A549 (cell line): ENCODE data around the gene RRP9.

ENCODE experiments used
- CHD4 ChIP-seq: fragments of 200-600 bp; sonication (generic); IDR thresholded peaks from 2 replicates; pipeline ENCODE4 v1.6.1; 2016; ENCODE audit warnings: antibody characterized with exemption, mild to moderate bottlenecking, borderline replicate concordance
- EP300 ChIP-seq, 2 experiments: fragments of >200 bp; sonication (Bioruptor Twin); formaldehyde crosslinking; IDR thresholded peaks; 2 replicates in 1 of 2; 3 replicates in 1 of 2; pipeline ENCODE4 v1.6.1; 2016 to 2017
- HDAC2 ChIP-seq: fragments of 200-600 bp; sonication (generic); IDR thresholded peaks from 2 replicates; pipeline ENCODE4 v1.6.1; 2016
- KDM1A ChIP-seq: fragments of 200-600 bp; sonication (generic); IDR thresholded peaks from 2 replicates; pipeline ENCODE4 v1.6.1; 2016; ENCODE audit warnings: low read depth, mild to moderate bottlenecking
- MAFK ChIP-seq: fragments of 450-650 bp; IDR thresholded peaks from 2 replicates; pipeline ENCODE4 v1.6.1; 2014; ENCODE audit not compliant: partially characterized antibody
- POLR2A ChIP-seq: IDR thresholded peaks from 2 replicates; pipeline ENCODE4 v1.6.1; 2012; ENCODE audit warnings: mild to moderate bottlenecking, low read length
- RCOR1 ChIP-seq: fragments of 150-350 bp; IDR thresholded peaks from 2 replicates; pipeline ENCODE4 v1.6.1; 2014; ENCODE audit warnings: antibody characterized with exemption, low read length, low read depth
- USF2 ChIP-seq: fragments of 450-650 bp; IDR thresholded peaks from 2 replicates; pipeline ENCODE4 v1.6.1; 2014; ENCODE audit warnings: antibody characterized with exemption
- TF ChIP-seq, protein P1 (sequence below): fragments of >200 bp; sonication (Bioruptor Twin); formaldehyde crosslinking; IDR thresholded peaks from 3 replicates; pipeline ENCODE4 v1.5.1; 2016
- TF ChIP-seq, protein P2 (sequence below): fragments of 250-450 bp; sonication (Bioruptor Pico); IDR thresholded peaks from 2 replicates; pipeline ENCODE4 v1.5.0; 2021; ENCODE audit warnings: mild to moderate bottlenecking, moderate library complexity, borderline replicate concordance
- TF ChIP-seq, protein P3 (sequence below): IDR thresholded peaks from 2 replicates; pipeline ENCODE4 v1.6.1; 2012
- TF ChIP-seq, protein P4 (sequence below): fragments of 200-600 bp; sonication (generic); IDR thresholded peaks from 2 replicates; pipeline ENCODE4 v1.6.1; 2016; ENCODE audit warnings: antibody characterized with exemption, mild to moderate bottlenecking, moderate library complexity

DNA sequence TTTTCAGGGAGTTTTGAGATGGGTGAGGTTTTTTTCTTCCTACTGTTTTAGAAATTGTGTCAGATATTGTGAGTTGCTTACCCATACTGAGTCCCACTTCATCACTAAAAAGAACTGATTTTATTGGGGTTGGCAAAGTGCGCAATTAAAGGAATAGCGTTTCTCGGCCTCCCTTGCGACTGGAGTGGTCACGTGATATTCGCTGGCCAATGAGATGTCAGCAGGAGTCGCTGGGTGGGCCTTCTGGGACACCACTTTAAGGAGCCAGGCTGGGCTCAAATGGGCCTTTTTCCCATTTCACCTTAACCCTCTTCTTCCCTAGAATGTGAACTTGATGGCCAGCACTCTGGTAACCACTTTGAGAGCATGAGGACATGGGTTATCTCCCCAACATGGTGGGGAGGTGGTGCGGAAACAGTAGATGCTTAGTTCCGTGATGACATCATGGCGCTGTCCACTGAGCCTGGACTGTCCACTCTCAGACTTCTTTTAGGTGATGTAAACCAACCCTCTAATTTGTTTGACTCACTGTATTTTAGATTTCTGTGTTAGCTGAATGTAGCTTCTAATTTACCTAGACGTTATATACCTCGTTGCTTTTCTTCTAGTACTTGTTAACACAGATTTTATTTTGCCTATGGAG is 53.1 kb downstream of the RRP9 start:
- TF ChIP-seq, protein P1, sequence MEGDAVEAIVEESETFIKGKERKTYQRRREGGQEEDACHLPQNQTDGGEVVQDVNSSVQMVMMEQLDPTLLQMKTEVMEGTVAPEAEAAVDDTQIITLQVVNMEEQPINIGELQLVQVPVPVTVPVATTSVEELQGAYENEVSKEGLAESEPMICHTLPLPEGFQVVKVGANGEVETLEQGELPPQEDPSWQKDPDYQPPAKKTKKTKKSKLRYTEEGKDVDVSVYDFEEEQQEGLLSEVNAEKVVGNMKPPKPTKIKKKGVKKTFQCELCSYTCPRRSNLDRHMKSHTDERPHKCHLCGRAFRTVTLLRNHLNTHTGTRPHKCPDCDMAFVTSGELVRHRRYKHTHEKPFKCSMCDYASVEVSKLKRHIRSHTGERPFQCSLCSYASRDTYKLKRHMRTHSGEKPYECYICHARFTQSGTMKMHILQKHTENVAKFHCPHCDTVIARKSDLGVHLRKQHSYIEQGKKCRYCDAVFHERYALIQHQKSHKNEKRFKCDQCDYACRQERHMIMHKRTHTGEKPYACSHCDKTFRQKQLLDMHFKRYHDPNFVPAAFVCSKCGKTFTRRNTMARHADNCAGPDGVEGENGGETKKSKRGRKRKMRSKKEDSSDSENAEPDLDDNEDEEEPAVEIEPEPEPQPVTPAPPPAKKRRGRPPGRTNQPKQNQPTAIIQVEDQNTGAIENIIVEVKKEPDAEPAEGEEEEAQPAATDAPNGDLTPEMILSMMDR = no peak
- TF ChIP-seq KDM1A (no peak), HDAC2 (no peak), CHD4 (no peak), USF2 (no peak), EP300 (IDR thresholded peaks at IDR 0.05) (no peak), POLR2A (no peak), MAFK (no peak), RCOR1 (no peak)
- TF ChIP-seq, protein P2, sequence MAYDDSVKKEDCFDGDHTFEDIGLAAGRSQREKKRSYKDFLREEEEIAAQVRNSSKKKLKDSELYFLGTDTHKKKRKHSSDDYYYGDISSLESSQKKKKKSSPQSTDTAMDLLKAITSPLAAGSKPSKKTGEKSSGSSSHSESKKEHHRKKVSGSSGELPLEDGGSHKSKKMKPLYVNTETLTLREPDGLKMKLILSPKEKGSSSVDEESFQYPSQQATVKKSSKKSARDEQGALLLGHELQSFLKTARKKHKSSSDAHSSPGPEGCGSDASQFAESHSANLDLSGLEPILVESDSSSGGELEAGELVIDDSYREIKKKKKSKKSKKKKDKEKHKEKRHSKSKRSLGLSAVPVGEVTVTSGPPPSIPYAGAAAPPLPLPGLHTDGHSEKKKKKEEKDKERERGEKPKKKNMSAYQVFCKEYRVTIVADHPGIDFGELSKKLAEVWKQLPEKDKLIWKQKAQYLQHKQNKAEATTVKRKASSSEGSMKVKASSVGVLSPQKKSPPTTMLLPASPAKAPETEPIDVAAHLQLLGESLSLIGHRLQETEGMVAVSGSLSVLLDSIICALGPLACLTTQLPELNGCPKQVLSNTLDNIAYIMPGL (CRISPR knock-in tag) = no peak
- TF ChIP-seq, protein P3, sequence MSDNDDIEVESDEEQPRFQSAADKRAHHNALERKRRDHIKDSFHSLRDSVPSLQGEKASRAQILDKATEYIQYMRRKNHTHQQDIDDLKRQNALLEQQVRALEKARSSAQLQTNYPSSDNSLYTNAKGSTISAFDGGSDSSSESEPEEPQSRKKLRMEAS = no peak
- TF ChIP-seq, protein P4, sequence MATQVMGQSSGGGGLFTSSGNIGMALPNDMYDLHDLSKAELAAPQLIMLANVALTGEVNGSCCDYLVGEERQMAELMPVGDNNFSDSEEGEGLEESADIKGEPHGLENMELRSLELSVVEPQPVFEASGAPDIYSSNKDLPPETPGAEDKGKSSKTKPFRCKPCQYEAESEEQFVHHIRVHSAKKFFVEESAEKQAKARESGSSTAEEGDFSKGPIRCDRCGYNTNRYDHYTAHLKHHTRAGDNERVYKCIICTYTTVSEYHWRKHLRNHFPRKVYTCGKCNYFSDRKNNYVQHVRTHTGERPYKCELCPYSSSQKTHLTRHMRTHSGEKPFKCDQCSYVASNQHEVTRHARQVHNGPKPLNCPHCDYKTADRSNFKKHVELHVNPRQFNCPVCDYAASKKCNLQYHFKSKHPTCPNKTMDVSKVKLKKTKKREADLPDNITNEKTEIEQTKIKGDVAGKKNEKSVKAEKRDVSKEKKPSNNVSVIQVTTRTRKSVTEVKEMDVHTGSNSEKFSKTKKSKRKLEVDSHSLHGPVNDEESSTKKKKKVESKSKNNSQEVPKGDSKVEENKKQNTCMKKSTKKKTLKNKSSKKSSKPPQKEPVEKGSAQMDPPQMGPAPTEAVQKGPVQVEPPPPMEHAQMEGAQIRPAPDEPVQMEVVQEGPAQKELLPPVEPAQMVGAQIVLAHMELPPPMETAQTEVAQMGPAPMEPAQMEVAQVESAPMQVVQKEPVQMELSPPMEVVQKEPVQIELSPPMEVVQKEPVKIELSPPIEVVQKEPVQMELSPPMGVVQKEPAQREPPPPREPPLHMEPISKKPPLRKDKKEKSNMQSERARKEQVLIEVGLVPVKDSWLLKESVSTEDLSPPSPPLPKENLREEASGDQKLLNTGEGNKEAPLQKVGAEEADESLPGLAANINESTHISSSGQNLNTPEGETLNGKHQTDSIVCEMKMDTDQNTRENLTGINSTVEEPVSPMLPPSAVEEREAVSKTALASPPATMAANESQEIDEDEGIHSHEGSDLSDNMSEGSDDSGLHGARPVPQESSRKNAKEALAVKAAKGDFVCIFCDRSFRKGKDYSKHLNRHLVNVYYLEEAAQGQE = no peak
